ENCODE measurements around the gene TCERG1. TPM values are rescaled to one million over a fixed set of nuclear protein-coding genes. Genes with fewer than 3 reads are reported as not detected.

TCERG1 gene
- total RNA-seq, 2 donors from 2014 or later: 108 to 144 TPM

- H3K4me1 Mint-ChIP-seq: peaks cover 3% of the 10 kb centered on the region
- no peaks in the 10 kb centered on the region for H3K27me3 Mint-ChIP-seq (ENCODE audit: insufficient read depth)
- TF ChIP-seq CTCF (conservative IDR thresholded peaks at IDR 0.05): no peak
- H3K9me3 Mint-ChIP-seq: no peaks in the 10 kb centered on the region
- H3K27ac Mint-ChIP-seq: no peak overlapping the region
- 92 to 95% methylated on average over 4 to 6 of the region's 6 CpGs for WGBS, 2 experiments (ENCODE audit: insufficient coverage in 1 of 2, insufficient read length in 1 of 2)
- H3K4me3 Mint-ChIP-seq: no peak overlapping the region
- DNase-seq: no peak
- H3K4me1 ChIP-seq (ENCODE audit: control insufficient read depth, insufficient read depth, low read length): no peaks in the 10 kb centered on the region
- H3K27me3 ChIP-seq (ENCODE audit: control insufficient read depth, insufficient read depth, low read length, poor library complexity, severe bottlenecking): no peaks in the 10 kb centered on the region
- H3K36me3 ChIP-seq (ENCODE audit: control insufficient read depth, insufficient read depth, low read length): peaks cover 91% of the 10 kb centered on the region
- no peaks in the 10 kb centered on the region for H3K9me3 ChIP-seq (ENCODE audit: control insufficient read depth, low read length)
- no peak overlapping the region for H3K4me3 ChIP-seq (ENCODE audit: low read length)
- H3K9ac ChIP-seq (ENCODE audit: extremely low read depth, low read length, poor library complexity, severe bottlenecking): no peak overlapping the region
- H3K36me3 Mint-ChIP-seq (ENCODE audit: low read depth): peaks cover 53% of the 10 kb centered on the region
- H3K27ac ChIP-seq (ENCODE audit: low read depth, low read length): no peak overlapping the region
Observed at GRCh38 chr5:146463446-146463845, 16.3 kb downstream of the TCERG1 start.

GRCh38 chr5:146466521-146467349 lies 19.6 kb downstream of the TCERG1 start:
- Histone ChIP-seq H3K27me3 (ENCODE audit: control insufficient read depth, insufficient read depth, low read length, poor library complexity, severe bottlenecking) (no peaks in the 10 kb centered on the region), H3K9me3 (ENCODE audit: control insufficient read depth, low read length) (no peaks in the 10 kb centered on the region), H3K4me1 (ENCODE audit: control insufficient read depth, insufficient read depth, low read length) (no peaks in the 10 kb centered on the region), H3K4me3 (ENCODE audit: low read length) (no peak overlapping the region), H3K36me3 (ENCODE audit: control insufficient read depth, insufficient read depth, low read length) (peaks cover 90% of the 10 kb centered on the region), H3K9ac (ENCODE audit: extremely low read depth, low read length, poor library complexity, severe bottlenecking) (no peak overlapping the region), H3K27ac (ENCODE audit: low read depth, low read length) (no peak overlapping the region)
- peaks cover 45% of the 10 kb centered on the region for H3K36me3 Mint-ChIP-seq (ENCODE audit: low read depth)
- no peak for DNase-seq
- peak; percentile 79 for TF ChIP-seq CTCF (conservative IDR thresholded peaks at IDR 0.05)
- peaks cover 3% of the 10 kb centered on the region for H3K4me1 Mint-ChIP-seq
- no peak overlapping the region for H3K27ac Mint-ChIP-seq
- H3K4me3 Mint-ChIP-seq: no peak overlapping the region
- no peaks in the 10 kb centered on the region for H3K9me3 Mint-ChIP-seq
- WGBS, 2 experiments (ENCODE audit: insufficient coverage in 1 of 2, insufficient read length in 1 of 2): 80 to 89% methylated on average over 3 of the region's 3 CpGs
- H3K27me3 Mint-ChIP-seq (ENCODE audit: insufficient read depth): no peaks in the 10 kb centered on the region

DNA sequence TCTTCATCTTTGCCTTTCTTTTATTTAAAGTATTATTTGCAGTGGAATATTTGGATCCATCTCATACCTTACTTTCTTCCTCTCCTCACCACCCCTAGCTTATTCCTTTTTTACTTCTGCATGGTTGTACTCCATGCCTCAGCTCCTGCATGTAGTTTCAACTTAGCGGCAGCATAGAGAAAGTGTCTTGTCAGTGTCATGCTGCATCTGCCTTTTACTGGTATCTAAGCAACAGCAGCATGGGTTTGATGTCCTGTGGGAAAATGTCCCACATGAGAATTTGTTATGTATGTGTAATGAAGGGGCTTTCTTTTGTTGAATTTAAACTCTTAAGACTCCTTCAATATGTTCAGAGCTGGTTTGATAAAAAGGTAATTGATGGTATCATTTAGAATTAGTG lies 20.6 kb downstream of the TCERG1 start:
- Histone ChIP-seq H3K9me3 (ENCODE audit: control insufficient read depth, low read length) (no peaks in the 10 kb centered on the region), H3K9ac (ENCODE audit: extremely low read depth, low read length, poor library complexity, severe bottlenecking) (no peak overlapping the region), H3K36me3 (ENCODE audit: control insufficient read depth, insufficient read depth, low read length) (peaks cover 90% of the 10 kb centered on the region), H3K27ac (ENCODE audit: low read depth, low read length) (no peak overlapping the region), H3K4me1 (ENCODE audit: control insufficient read depth, insufficient read depth, low read length) (no peaks in the 10 kb centered on the region), H3K27me3 (ENCODE audit: control insufficient read depth, insufficient read depth, low read length, poor library complexity, severe bottlenecking) (no peaks in the 10 kb centered on the region), H3K4me3 (ENCODE audit: low read length) (no peak overlapping the region)
- H3K4me1 Mint-ChIP-seq: peaks cover 3% of the 10 kb centered on the region
- H3K27ac Mint-ChIP-seq: no peak overlapping the region
- WGBS, 2 experiments (ENCODE audit: insufficient coverage in 1 of 2, insufficient read length in 1 of 2): 93% methylated on average over 1 of the region's 1 CpG; no CpG with 5 or more reads in 1 of the 2 experiments
- H3K36me3 Mint-ChIP-seq (ENCODE audit: low read depth): peaks cover 55% of the 10 kb centered on the region
- no peak for TF ChIP-seq CTCF (conservative IDR thresholded peaks at IDR 0.05)
- H3K27me3 Mint-ChIP-seq (ENCODE audit: insufficient read depth): no peaks in the 10 kb centered on the region
- H3K4me3 Mint-ChIP-seq: no peak overlapping the region
- H3K9me3 Mint-ChIP-seq: no peaks in the 10 kb centered on the region
- no peak for DNase-seq
